Heart left ventricle (tissue), 13 donors: ENCODE results near the gene KRTAP4-7.

Experiments
- CTCF ChIP-seq, 12 donors: fragments of 200-600 bp; sonication (generic) in 4 of 12; IDR thresholded peaks; one replicate each; pipeline versions ENCODE4 v1.5.0 to v1.8.0; 2018 to 2022; ENCODE audit warnings: antibody characterized with exemption in 12 of 12, mild to moderate bottlenecking in 5 of 12
- POLR2A ChIP-seq, 2 donors: fragments of 450-650 bp; IDR thresholded peaks; one replicate each; pipeline ENCODE4 v1.6.1; 2017; ENCODE audit warnings: antibody characterized with exemption in 2 of 2, mild to moderate bottlenecking in 2 of 2, moderate library complexity in 2 of 2
- donor health status: ischemic (EF 13 %, LVEDD 7.1; RV severe dilation, severe dysfunction).
- donor health status: DM: no; HTN: yes; CAD: no.
- donor health status: DM: no; HTN: no; CAD: no.
- donor health status: ischemic (EF 25% LVEDD 6.9; RV normal size, moderate dysfunction).
- donor health status: ischemic (EF 25% LVEDD 5.7; RV mildly dilated, moderate dysfunction).
- donor health status: ischemic (EF 35%, LVEDD 5.7; RV mildly dilated, moderate dysfunction).
- donor health status: nonischemic (EF 11% LVEDD 7.7; RV severe dilation, severe dysfunction).
- donor health status: DM: yes; HTN: yes; CAD: no.
- donor health status: PGD.
- donor health status: ischemic (EF 29% LVEDD 5.4; RV normal size, mild dysfunction).
- donor health status: nonischemic (EF 23%, LVEDD 6.1; RV moderate dilation, normal function).

GRCh38 chr17:41076788-41077187 is 7.2 kb upstream of the KRTAP4-7 start:
- TF ChIP-seq CTCF (IDR thresholded peaks at IDR 0.05): no peak
- TF ChIP-seq POLR2A (IDR thresholded peaks at IDR 0.05): no peak
